ENCODE results near the gene GPRIN3. TPM values are rescaled to one million over a fixed set of nuclear protein-coding genes. Genes with fewer than 3 reads are reported as not detected.

Gene GPRIN3
- total and polyA plus RNA-seq, 8 donors, result 0.40 to 19.8 (median 10.5) TPM

DNA sequence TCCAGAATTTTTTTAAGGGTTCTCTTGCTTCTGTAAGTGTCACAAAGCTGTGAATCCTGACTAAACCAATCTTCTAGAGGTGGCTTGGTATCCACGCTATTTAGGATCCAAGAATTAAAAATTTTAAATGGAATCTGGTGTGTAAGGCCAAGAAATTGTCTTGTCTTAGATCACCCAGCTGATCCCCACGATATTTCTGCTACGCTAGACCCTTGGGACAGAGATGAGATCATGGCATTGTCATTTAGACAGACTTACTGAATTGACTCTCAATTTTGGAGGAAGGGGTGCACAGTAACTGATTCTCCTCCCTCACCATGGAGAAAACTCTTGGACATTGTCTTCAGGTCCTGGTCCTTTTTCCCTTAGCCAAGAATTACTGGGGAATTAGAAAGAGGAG is 5.7 kb downstream of the GPRIN3 start:
- no peaks in the 10 kb centered on the region for H3K36me3 ChIP-seq
- TF ChIP-seq POLR2AphosphoS5 (IDR thresholded peaks at IDR 0.05) (no peak), POLR2A (IDR thresholded peaks at IDR 0.05) (no peak), EP300 (IDR thresholded peaks at IDR 0.05) (no peak)
- TF ChIP-seq, protein P1, sequence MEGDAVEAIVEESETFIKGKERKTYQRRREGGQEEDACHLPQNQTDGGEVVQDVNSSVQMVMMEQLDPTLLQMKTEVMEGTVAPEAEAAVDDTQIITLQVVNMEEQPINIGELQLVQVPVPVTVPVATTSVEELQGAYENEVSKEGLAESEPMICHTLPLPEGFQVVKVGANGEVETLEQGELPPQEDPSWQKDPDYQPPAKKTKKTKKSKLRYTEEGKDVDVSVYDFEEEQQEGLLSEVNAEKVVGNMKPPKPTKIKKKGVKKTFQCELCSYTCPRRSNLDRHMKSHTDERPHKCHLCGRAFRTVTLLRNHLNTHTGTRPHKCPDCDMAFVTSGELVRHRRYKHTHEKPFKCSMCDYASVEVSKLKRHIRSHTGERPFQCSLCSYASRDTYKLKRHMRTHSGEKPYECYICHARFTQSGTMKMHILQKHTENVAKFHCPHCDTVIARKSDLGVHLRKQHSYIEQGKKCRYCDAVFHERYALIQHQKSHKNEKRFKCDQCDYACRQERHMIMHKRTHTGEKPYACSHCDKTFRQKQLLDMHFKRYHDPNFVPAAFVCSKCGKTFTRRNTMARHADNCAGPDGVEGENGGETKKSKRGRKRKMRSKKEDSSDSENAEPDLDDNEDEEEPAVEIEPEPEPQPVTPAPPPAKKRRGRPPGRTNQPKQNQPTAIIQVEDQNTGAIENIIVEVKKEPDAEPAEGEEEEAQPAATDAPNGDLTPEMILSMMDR (IDR thresholded peaks at IDR 0.05), result no peak
- H3K4me1 ChIP-seq, result peaks cover 22 to 50% (median 33%) of the 10 kb centered on the region in 4 donors
- H3K9me3 ChIP-seq, result no peaks in the 10 kb centered on the region
- H3K4me3 ChIP-seq, result no peak overlapping the region
- 73 to 90% (median 75%) methylated on average over 3 of the region's 3 CpGs for WGBS, 5 donors
- no peak for DNase-seq
- intact Hi-C loops (cut with DNase I; ENCODE audit: low total_unique reads), result no loop called here
- peak overlapping the region in 2 of 5 donors; percentile 30 to 39 for H3K27ac ChIP-seq
- no peaks in the 10 kb centered on the region for H3K27me3 ChIP-seq

DNA sequence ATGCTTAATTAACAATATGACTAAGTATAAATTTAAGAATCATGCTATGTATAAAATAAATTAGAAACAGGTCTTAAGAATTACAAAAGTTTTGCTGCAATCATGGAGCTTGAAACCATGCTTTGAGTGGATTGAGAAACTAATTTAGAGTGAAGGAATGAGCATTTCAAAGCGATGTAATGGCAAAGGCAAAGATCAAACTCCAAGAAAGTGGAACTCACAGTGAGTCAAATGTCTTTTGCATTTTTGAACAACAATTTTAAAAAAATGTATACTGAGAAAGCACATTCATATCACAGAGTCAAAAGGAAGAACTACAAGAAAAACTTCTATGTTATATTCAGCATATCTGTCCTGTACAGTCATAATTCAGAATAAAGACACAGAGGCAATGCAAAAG is 6.6 kb downstream of the GPRIN3 start:
- TF ChIP-seq, protein P1 (IDR thresholded peaks at IDR 0.05), result no peak
- intact Hi-C loops (cut with DNase I; ENCODE audit: low total_unique reads), result no loop called here
- no peaks in the 10 kb centered on the region for H3K36me3 ChIP-seq
- H3K4me1 ChIP-seq, result peaks cover 17 to 46% (median 31%) of the 10 kb centered on the region in 4 donors
- peak overlapping the region in 1 of 5 donors; percentile 86 for H3K27ac ChIP-seq
- no peak for DNase-seq
- H3K27me3 ChIP-seq, result no peaks in the 10 kb centered on the region
- H3K9me3 ChIP-seq, result no peaks in the 10 kb centered on the region
- WGBS, 5 donors, result 74 to 94% (median 92%) methylated on average over 1 of the region's 1 CpG
- H3K4me3 ChIP-seq, result no peak overlapping the region

DNA sequence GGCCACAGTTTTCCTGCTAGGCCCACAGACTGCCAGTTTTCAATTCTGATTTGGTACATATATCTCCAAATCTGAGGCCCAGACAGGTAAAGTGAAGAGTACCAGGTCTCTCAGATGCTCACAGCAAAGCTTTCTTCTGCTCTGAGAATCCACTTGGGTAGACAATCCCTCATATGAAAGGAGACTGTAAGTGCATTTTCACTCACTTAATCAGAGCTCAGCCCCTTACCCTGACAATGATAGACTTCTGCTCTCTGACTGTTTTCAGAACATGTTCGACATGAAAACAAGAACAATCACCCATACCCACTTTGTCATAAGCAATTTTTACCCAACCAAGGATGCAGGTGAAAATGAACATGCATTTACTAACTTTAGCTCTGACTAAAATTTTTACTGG is 7.1 kb downstream of the GPRIN3 start:
- Histone ChIP-seq H3K4me3 (no peak overlapping the region), H3K9me3 (no peaks in the 10 kb centered on the region), H3K36me3 (no peaks in the 10 kb centered on the region), H3K27ac (peak overlapping the region in 4 of 5 donors; percentile 65 to 86 (median 80)), H3K4me1 (peaks cover 15 to 46% (median 29%) of the 10 kb centered on the region in 4 donors), H3K27me3 (no peaks in the 10 kb centered on the region)
- no peak for DNase-seq
- TF ChIP-seq POLR2AphosphoS5 (IDR thresholded peaks at IDR 0.05) (no peak), POLR2A (IDR thresholded peaks at IDR 0.05) (no peak), EP300 (IDR thresholded peaks at IDR 0.05) (no peak)
- TF ChIP-seq, protein P1 (IDR thresholded peaks at IDR 0.05), result no peak
- intact Hi-C loops (cut with DNase I; ENCODE audit: low total_unique reads), result no loop called here
- WGBS, 5 donors, result 77 to 90% (median 87%) methylated on average over 1 of the region's 1 CpG

DNA sequence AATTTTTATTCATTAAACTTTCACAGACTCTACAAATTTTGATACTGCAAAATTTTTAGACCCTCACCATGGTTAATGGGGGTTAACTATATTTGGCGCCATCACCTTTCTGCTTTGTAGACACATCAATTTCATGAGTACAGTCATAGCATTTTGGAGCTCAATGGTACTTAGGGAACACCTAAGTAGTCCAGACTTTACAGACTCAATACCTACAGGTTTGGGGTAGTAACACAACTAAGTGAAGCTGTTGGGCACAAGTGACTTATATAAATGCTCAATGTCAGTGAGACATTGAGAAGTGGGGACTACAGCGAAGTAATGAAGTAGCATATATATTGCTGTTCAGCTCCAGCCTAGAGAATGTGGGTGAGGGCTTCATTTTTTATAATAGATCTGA is 7.5 kb downstream of the GPRIN3 start:
- no peaks in the 10 kb centered on the region for H3K27me3 ChIP-seq
- 45 to 91% (median 71%) methylated on average over 2 of the region's 2 CpGs for WGBS, 5 donors
- no peak for DNase-seq
- H3K4me3 ChIP-seq, result no peak overlapping the region
- TF ChIP-seq POLR2AphosphoS5 (IDR thresholded peaks at IDR 0.05) (no peak), POLR2A (IDR thresholded peaks at IDR 0.05) (no peak), EP300 (IDR thresholded peaks at IDR 0.05) (no peak)
- TF ChIP-seq, protein P1 (IDR thresholded peaks at IDR 0.05), result no peak
- intact Hi-C loops (cut with DNase I; ENCODE audit: low total_unique reads), result no loop called here
- no peaks in the 10 kb centered on the region for H3K9me3 ChIP-seq
- peak overlapping the region in 4 of 5 donors; percentile 65 to 86 (median 80) for H3K27ac ChIP-seq
- H3K4me1 ChIP-seq, result peaks cover 15 to 46% (median 28%) of the 10 kb centered on the region in 4 donors
- no peaks in the 10 kb centered on the region for H3K36me3 ChIP-seq

Measured in stomach (tissue), 9 donors.